Measurements from ENCODE around the gene NAPG. TPM values are rescaled to one million over a fixed set of nuclear protein-coding genes. Genes with fewer than 3 reads are reported as not detected.

The NAPG gene
- total RNA-seq, 1 experiment from 2014 or later = 54.0 TPM

DNA sequence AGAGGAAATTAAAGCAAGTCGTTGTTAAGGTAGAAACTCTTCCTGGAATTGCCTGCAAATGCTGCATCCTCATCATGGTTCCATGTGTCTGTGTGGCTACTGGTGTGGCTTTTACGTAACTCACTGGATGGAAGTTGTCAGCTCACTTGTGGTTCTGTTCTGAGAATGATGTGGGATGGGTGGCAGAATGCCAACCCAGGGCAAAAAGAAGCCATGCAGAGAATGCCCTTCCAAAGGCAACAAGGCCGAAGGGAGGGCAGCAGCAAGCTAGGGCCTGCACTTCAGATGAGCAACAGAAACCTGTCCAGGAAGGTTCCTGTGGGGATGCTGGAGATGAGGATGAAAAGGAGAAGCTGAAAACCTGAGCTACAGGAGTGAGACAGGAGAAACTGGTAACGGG lies 10.4 kb upstream of the NAPG start:
- intact Hi-C loops (cut with micrococcal nuclease; ENCODE audit: unreplicated experiment) = no loop called here
- no peak overlapping the region for H3K4me3 ChIP-seq (ENCODE audit: low read depth, low read length, poor library complexity, severe bottlenecking)
- no peak for DNase-seq (ENCODE audit: low spot score)
- no peaks in the 10 kb centered on the region for H3K36me3 ChIP-seq (ENCODE audit: insufficient read depth, low read length, poor library complexity, severe bottlenecking)
- H3K27me3 ChIP-seq (replicated peaks; ENCODE audit: insufficient read depth, low read depth, low read length, poor library complexity) = no peaks in the 10 kb centered on the region
- peaks cover 5% of the 10 kb centered on the region for H3K9me3 ChIP-seq (ENCODE audit: low read depth, low read length, poor library complexity, severe bottlenecking)
- BruUV-seq (replicated peaks) = no TSS peak
- H3K4me1 ChIP-seq (ENCODE audit: insufficient read depth, low read length, poor library complexity, severe bottlenecking) = peaks cover 51% of the 10 kb centered on the region
- ChIA-PET POLR2A (ENCODE audit: low non-redundant PET) (no interaction called here), CTCF (no interaction called here)
- H3K27ac ChIP-seq (ENCODE audit: low read depth, low read length, poor library complexity, severe bottlenecking) = no peak overlapping the region
- TF ChIP-seq EZH2 (IDR thresholded peaks at IDR 0.05; ENCODE audit: borderline replicate concordance, low read depth, low read length, poor library complexity, severe bottlenecking) = no peak
- TF ChIP-seq CTCF (conservative IDR thresholded peaks at IDR 0.05; ENCODE audit: low read depth, low read length) = no peak

GRCh38 chr18:10516078-10516477 lies 9.7 kb upstream of the NAPG start:
- ChIA-PET CTCF (no interaction called here), POLR2A (ENCODE audit: low non-redundant PET) (no interaction called here)
- no peak for DNase-seq (ENCODE audit: low spot score)
- intact Hi-C loops (cut with micrococcal nuclease; ENCODE audit: unreplicated experiment) = no loop called here
- Histone ChIP-seq H3K36me3 (ENCODE audit: insufficient read depth, low read length, poor library complexity, severe bottlenecking) (no peaks in the 10 kb centered on the region), H3K27ac (ENCODE audit: low read depth, low read length, poor library complexity, severe bottlenecking) (no peak overlapping the region), H3K9me3 (ENCODE audit: low read depth, low read length, poor library complexity, severe bottlenecking) (peaks cover 5% of the 10 kb centered on the region), H3K4me3 (ENCODE audit: low read depth, low read length, poor library complexity, severe bottlenecking) (no peak overlapping the region), H3K27me3 (replicated peaks; ENCODE audit: insufficient read depth, low read depth, low read length, poor library complexity) (no peaks in the 10 kb centered on the region), H3K4me1 (ENCODE audit: insufficient read depth, low read length, poor library complexity, severe bottlenecking) (peaks cover 51% of the 10 kb centered on the region)
- BruUV-seq (replicated peaks) = no TSS peak
- TF ChIP-seq EZH2 (IDR thresholded peaks at IDR 0.05; ENCODE audit: borderline replicate concordance, low read depth, low read length, poor library complexity, severe bottlenecking) (no peak), CTCF (conservative IDR thresholded peaks at IDR 0.05; ENCODE audit: low read depth, low read length) (no peak)

DNA sequence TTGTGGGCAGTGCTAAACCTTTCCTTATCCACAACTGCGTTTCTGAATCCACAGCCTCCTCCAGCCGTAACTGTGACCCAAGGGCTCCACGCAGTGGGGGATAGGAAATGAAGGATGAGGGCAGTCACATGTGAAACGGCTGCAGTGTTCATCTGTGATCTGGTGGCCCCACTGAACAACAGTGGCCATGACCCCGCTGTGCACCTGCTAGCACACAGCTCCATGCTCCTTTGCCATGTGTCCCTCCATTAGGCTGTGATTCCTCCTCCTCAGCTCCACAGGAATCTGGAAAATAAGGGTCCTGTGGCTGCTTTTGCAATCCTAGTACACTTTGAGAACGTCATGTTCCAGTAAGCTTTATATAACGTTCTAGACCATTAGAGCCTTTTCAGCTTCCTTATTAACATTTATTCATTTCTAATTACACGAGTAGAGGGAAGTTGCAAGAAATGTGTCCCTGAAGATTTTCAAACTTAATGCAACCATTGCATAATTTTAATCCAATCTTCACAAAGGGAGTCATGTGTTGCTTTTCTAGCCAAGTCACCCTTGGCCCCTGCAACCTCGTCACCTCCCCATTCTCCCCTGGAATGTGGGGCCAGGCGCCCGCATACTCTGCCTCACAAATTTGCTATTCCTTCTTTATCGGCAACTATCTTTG lies 7.1 kb upstream of the NAPG start:
- no peaks in the 10 kb centered on the region for H3K36me3 ChIP-seq (ENCODE audit: insufficient read depth, low read length, poor library complexity, severe bottlenecking)
- H3K4me1 ChIP-seq (ENCODE audit: insufficient read depth, low read length, poor library complexity, severe bottlenecking) = peaks cover 43% of the 10 kb centered on the region
- CTCF ChIA-PET = interaction anchor here (1.0 to 2.2 kb wide), 3 partner anchors 53 to 548 kb away, joined by 3 to 12 read pairs (median 6); no protein-coding TSS in a partner anchor
- peaks cover 5% of the 10 kb centered on the region for H3K9me3 ChIP-seq (ENCODE audit: low read depth, low read length, poor library complexity, severe bottlenecking)
- intact Hi-C loops (cut with micrococcal nuclease; ENCODE audit: unreplicated experiment) = loop anchor here (2.0 kb wide), 1 partner anchor 42 kb away; no protein-coding TSS in a partner anchor
- TSS peak; percentile 63 for BruUV-seq (replicated peaks)
- POLR2A ChIA-PET (ENCODE audit: low non-redundant PET) = interaction anchor here (0.6 kb wide), 1 partner anchor 53 kb away, joined by 4 read pairs; no protein-coding TSS in a partner anchor
- DNase-seq (ENCODE audit: low spot score) = peak; percentile 81
- TF ChIP-seq EZH2 (IDR thresholded peaks at IDR 0.05; ENCODE audit: borderline replicate concordance, low read depth, low read length, poor library complexity, severe bottlenecking) = no peak
- peak; percentile 52; the same call in 1 of the 2 replicates for TF ChIP-seq CTCF (conservative IDR thresholded peaks at IDR 0.05; ENCODE audit: low read depth, low read length)
- H3K27ac ChIP-seq (ENCODE audit: low read depth, low read length, poor library complexity, severe bottlenecking) = peak overlapping the region; percentile 87
- H3K4me3 ChIP-seq (ENCODE audit: low read depth, low read length, poor library complexity, severe bottlenecking) = no peak overlapping the region
- H3K27me3 ChIP-seq (replicated peaks; ENCODE audit: insufficient read depth, low read depth, low read length, poor library complexity) = no peaks in the 10 kb centered on the region
